Activated T-helper 1 cell treated with anti-CD3 and anti-CD28 coated beads, Interleukin-2, amount 50 U/mL, for 16 hours (primary cell): ENCODE measurements around the gene LIME1.
A peak's percentile ranks its signal among the peaks of the same experiment; 100 is the strongest.

ENCODE experiments used
- DNase-seq, 2 donors: peaks; one replicate each; pipeline ENCODE4 v3.0.0-alpha.2; 2020; ENCODE audit warnings: low read depth in 1 of 2, low spot score in 1 of 2

The LIME1 gene

DNA sequence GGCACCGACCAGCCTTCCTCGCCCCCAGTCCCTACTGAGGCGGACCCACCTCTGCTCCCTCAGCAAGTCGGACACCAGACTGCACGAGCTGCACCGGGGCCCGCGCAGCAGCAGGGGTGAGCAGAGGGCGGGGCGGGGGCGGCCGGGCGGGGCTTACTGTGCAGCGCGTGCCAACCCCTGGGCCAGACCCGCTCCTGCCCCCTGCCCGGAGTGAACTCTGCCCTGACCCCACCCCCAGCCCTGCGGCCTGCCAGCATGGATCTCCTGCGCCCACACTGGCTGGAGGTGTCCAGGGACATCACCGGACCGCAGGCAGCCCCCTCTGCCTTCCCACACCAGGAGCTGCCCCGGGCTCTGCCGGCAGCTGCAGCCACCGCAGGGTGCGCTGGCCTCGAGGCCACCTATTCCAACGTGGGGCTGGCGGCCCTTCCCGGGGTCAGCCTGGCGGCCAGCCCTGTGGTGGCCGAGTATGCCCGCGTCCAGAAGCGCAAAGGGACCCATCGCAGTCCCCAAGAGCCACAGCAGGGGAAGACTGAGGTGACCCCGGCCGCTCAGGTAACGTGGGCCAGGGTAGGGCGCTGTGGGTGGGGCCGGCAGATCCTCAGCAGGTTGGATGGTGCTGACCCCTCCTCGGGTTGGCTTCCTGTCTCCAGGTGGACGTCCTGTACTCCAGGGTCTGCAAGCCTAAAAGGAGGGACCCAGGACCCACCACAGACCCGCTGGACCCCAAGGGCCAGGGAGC is 1.7 kb downstream of the LIME1 start:
- DNase-seq, result no peak

DNA sequence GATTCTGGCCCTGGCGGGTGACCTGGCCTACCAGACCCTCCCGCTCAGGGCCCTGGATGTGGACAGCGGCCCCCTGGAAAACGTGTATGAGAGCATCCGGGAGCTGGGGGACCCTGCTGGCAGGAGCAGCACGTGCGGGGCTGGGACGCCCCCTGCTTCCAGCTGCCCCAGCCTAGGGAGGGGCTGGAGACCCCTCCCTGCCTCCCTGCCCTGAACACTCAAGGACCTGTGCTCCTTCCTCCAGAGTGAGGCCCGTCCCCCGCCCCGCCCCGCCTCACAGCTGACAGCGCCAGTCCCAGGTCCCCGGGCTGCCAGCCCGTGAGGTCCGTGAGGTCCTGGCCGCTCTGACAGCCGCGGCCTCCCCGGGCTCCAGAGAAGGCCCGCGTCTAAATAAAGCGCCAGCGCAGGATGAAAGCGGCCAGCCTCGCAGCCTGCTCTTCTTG is 2.2 kb downstream of the LIME1 start:
- no peak for DNase-seq

DNA sequence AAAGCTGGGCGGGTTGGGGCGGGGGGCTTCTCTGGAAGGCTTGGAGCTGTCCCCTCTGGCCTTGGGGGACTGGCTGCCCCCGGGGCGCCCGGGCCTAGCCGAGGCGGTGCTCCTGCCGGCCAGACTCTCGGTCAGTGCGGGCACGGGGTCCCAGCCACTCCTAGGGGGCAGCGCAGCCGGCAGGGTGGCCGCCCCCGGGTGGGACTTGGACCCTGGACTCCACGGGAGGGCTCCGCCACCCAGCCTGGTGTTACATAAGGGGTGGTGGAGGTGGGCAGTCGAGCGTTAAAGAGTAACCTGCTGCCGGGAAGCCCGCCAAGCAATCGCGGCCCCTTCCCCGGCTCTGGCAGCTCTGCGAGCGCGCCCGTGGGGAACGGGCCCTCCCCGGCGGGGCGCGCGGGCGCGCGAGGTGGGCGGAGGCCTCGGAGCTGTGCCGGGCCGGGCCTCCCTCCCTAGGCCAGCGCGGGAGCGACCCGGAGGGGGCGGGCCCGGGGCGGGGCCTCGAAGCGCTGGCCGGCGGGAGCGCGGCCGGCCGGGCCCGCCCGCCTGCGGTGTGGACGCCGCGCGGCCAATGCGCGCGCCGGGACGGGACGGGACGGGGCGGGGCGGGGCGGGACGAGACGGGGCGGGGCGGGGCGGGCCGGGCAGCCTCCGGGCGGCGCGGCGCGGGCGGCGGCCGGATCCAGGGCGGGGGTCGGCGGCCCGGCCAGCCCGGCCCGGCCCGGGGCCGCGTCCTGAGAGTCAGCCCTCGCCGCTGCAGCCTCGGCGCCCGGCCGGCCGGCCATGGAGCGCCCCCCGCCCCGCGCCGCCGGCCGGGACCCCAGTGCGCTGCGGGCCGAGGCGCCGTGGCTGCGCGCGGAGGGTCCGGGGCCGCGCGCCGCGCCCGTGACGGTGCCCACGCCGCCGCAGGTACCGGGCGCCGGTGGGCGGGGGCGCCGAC is 2.9 kb downstream of the LIME1 start, which contains the start of gene SLC2A4RG:
Gene SLC2A4RG, plus strand, starts transcription at position 647 of the 940 bp plus-strand sequence. Its CDS starts 137 bp downstream, at position 784.
- DNase-seq, result peak in 1 of 2 donors; percentile 53

GRCh38 chr20:63740070-63740626 is 3.7 kb downstream of the LIME1 start:
- peak in 1 of 2 donors; percentile 52 for DNase-seq

DNA sequence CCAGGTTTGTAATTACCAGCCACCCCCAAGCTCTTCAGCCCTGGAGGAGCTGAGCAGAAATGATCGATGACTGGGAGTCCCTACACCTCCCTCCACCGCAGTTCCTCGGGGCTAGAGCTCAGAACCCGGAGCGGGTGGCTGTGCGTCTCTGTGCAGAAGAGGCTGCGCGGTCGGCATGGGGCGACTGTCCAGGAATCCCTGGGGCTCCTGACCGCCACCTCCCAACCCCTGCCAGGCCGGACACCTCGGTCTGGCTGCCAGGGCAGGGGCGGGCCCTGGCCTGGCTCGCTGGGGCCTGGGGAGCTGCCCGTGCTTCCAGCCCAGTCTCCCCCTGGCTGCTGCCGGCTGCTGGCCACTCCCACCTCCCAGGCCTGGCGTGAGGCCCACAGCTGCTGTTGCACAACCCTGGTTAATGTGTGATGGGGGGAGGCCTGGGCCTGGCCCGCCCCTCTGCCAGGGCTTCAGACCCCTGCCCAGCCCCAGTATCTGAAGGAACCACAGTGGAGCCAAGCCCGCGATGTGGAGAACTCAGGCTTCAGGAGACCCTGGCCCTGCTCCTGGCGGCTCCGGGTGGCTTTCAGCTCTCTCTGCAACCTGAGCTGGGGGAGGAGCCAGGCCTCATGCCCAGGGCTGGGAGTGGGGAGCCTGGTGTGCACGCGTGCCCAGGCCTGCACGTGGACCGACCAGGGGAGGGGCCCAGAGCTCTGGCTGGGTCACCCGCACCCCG is 4.3 kb downstream of the LIME1 start:
- DNase-seq, result no peak

- DNase-seq, result no peak
Observed at GRCh38 chr20:63741354-63741675, 4.9 kb downstream of the LIME1 start.

- DNase-seq, result no peak
Observed at GRCh38 chr20:63741676-63742380, 5.4 kb downstream of the LIME1 start.

DNA sequence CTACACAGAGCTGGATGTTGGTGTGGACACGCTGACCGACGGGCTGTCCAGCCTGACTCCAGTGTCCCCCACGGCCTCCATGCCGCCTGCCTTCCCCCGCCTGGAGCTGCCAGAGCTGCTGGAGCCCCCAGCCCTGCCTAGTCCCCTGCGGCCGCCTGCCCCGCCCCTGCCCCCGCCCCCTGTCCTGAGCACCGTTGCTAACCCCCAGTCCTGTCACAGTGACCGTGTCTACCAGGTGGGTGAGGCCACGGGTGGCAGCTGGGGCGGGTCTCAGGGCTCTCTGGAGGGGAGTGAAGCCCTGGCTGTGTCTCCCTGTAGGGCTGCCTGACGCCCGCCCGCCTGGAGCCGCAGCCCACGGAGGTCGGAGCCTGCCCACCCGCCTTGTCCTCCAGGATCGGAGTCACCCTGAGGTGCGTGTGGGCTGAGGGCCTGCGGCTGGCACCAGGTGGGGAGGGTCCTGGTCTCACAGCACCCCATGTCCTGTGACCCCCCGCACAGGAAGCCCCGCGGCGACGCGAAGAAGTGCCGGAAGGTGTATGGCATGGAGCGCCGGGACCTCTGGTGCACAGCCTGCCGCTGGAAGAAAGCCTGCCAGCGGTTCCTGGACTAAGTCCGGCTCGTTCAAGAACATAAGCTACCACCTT is 6.0 kb downstream of the LIME1 start:
- no peak for DNase-seq

DNA sequence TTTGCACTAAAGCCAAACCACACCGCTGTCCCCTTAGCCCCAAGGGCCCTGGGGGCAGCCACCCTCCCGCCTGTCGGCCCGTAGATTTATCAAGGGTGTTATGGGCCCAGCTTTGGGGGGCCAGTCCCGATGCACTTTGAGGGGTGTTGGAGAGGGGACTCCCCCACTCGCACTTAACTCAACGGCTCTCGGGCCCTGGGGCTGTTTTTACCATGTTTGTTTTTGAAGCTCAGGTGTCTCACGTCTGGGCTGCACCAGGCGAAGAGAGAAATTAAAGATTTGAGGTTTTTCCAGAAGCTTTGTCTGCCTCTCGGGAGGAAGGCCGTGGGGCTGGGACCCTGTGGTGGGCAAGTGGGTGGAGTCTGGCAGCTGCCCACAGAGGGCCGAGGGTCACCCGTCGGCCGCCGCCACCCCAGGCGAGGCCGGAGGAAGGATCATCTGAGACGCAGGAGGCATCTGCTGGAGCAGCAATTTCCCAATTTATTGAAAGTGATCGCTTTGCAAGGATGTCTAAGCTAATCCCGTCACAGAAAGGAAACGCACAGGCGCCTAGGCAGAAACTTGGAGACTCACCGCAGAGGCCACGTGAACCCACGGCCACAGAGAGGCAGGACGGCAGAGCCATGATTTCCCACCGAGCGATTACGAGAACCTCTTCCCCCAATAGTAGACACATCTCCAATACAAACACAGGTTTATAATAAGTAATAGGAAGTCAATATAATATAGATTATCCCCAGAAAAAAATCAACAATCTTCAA is 6.9 kb downstream of the LIME1 start:
- no peak for DNase-seq

- no peak for DNase-seq
Observed at GRCh38 chr20:63744158-63744557, 7.7 kb downstream of the LIME1 start.

DNA sequence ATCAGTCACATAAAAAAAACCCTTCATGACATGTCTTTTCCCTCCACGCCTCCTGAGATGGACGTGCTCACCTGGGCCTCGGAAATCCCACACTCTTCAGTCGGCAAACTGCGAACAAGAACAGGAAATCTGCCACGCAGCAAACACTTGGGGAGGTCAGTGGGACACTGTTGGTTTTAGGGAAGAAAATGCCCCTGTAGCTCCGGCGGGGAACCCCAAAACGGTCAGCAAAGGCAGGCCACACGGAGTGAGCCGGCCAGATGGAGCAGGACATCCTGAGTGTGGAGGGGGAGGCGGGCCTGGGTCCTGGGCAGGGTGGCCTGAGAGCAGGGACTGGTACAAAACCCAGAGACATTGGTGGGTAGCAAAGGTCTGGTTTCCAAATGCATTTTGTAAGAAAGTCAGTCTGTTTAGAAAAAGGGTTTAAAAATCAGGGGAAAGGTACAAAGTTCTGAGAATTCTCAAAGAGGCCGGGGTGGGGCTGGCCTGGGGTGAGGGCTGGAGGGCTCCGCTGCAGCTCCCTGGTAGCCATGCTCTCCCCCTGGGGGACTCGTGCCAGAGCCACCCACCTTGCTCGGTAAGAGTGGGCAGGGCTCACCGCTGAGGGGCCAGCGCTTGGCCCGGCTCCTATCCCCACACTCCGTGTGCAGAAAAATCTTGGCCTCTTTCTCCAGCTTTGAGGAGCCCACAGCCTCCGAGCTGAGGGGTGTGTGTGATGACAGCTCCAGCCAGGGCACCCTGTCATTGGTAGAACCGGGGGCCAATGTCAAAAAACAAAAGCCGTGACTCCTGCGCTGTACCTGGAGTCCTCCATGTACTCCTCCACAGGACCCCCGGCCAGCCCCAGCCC is 8.3 kb downstream of the LIME1 start:
- DNase-seq, result no peak

DNA sequence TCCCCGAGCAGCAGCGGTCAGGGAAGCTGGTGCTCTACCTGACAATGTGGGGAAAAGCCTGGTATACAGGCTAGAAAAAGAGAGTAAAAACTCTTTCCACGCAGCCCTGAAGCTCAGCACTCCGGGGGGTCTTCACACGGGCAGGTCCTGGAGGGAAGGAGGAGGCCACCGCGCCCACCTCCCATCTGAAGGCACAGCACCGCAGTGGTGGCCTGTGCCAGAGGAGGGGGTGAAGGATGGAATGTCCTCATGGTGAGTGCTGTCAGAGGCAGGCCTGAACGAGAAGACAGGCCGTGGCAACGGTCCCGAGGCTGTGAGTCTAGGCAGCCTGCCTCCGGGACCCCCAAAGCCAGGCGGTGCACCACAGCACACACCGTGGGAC is 9.0 kb downstream of the LIME1 start:
- no peak for DNase-seq

GRCh38 chr20:63745961-63746731 is 9.7 kb downstream of the LIME1 start:
- no peak for DNase-seq

DNA sequence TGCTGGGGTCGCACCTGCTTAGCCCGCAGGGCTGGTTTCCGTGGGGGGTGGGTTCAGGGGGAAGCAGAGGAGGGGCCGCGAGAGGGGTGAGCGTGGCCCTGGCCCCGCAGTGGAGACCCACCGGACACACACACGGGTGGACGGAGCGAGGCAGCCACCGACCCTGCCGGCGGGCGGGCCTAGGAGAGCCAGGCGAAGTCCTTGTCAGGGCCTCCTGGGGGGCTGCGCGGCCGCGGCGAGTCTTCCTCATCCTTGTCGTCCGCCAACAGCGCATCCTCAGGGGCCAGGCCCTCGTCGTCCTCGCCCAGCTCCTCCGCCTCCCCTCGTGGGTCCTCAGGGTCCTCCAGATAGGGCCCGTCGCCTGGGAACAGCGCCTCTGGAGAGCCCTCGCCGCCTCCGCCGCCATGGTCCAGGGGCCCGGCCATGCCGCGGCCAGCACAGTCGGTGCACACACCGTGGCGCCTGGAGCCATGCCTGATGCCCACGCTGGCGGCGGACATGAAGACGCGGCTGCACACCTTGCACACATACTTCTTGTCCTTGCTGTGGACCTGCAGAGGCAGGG is 10.4 kb downstream of the LIME1 start:
- DNase-seq, result no peak

GRCh38 chr20:63747622-63748069 is 11.2 kb downstream of the LIME1 start:
- no peak for DNase-seq

GRCh38 chr20:63748070-63748933 is 11.8 kb downstream of the LIME1 start:
- DNase-seq, result no peak
